ENCODE results near the gene CDK19.
"Not testable (repeated sequence)": the region's sequence is repeated elsewhere in the genome, so short reads cannot be mapped to it uniquely, and the experiment has no call there.

Gene CDK19

GRCh38 chr6:110761371-110761770 is 53.9 kb downstream of the CDK19 start:
- no peak overlapping the region for H3K27ac ChIP-seq
- no peak for DNase-seq (ENCODE audit: low read depth, low spot score)

- no peak overlapping the region for H3K27ac ChIP-seq
- no peak for DNase-seq (ENCODE audit: low read depth, low spot score)
Observed at GRCh38 chr6:110760589-110760988, 54.7 kb downstream of the CDK19 start.

- DNase-seq (ENCODE audit: low read depth, low spot score); H3K27ac ChIP-seq: not testable (repeated sequence)
Observed at GRCh38 chr6:110760098-110760497, 55.2 kb downstream of the CDK19 start.

GRCh38 chr6:110757926-110758325 is 57.3 kb downstream of the CDK19 start:
- no peak overlapping the region for H3K27ac ChIP-seq
- no peak for DNase-seq (ENCODE audit: low read depth, low spot score)

- no peak for DNase-seq (ENCODE audit: low read depth, low spot score)
- no peak overlapping the region for H3K27ac ChIP-seq
Observed at GRCh38 chr6:110756817-110757216, 58.5 kb downstream of the CDK19 start.

GRCh38 chr6:110755411-110755834 is 59.8 kb downstream of the CDK19 start:
- no peak overlapping the region for H3K27ac ChIP-seq
- DNase-seq (ENCODE audit: low read depth, low spot score) = no peak

- not testable (repeated sequence) for DNase-seq (ENCODE audit: low read depth, low spot score); H3K27ac ChIP-seq
Observed at GRCh38 chr6:110753936-110754668, 61.2 kb downstream of the CDK19 start.

- H3K27ac ChIP-seq = no peak overlapping the region
- no peak for DNase-seq (ENCODE audit: low read depth, low spot score)
Observed at GRCh38 chr6:110748453-110748852, 66.8 kb downstream of the CDK19 start.

GRCh38 chr6:110746680-110747079 is 68.6 kb downstream of the CDK19 start:
- no peak for DNase-seq (ENCODE audit: low read depth, low spot score)
- no peak overlapping the region for H3K27ac ChIP-seq

- H3K27ac ChIP-seq = no peak overlapping the region
- no peak for DNase-seq (ENCODE audit: low read depth, low spot score)
Observed at GRCh38 chr6:110744991-110745390, 70.3 kb downstream of the CDK19 start.

- not testable (repeated sequence) for H3K27ac ChIP-seq; DNase-seq (ENCODE audit: low read depth, low spot score)
Observed at GRCh38 chr6:110742552-110742951, 72.7 kb downstream of the CDK19 start.

GRCh38 chr6:110741517-110741916 is 73.8 kb downstream of the CDK19 start:
- DNase-seq (ENCODE audit: low read depth, low spot score) = no peak
- H3K27ac ChIP-seq = no peak overlapping the region

GRCh38 chr6:110738899-110739365 is 76.3 kb downstream of the CDK19 start:
- no peak for DNase-seq (ENCODE audit: low read depth, low spot score)

GRCh38 chr6:110735666-110736065 is 79.6 kb downstream of the CDK19 start:
- H3K27ac ChIP-seq = no peak overlapping the region
- no peak for DNase-seq (ENCODE audit: low read depth, low spot score)

More at GRCh38 chr6:110738899-110739365, 76.3 kb downstream of the CDK19 start:
- no peak overlapping the region for H3K27ac ChIP-seq

- no peak overlapping the region for H3K27ac ChIP-seq
- DNase-seq (ENCODE audit: low read depth, low spot score) = no peak
Observed at GRCh38 chr6:110731898-110732297, 83.4 kb downstream of the CDK19 start.

GRCh38 chr6:110731196-110731595 is 84.1 kb downstream of the CDK19 start:
- DNase-seq (ENCODE audit: low read depth, low spot score) = no peak
- no peak overlapping the region for H3K27ac ChIP-seq

GRCh38 chr6:110728501-110728900 is 86.8 kb downstream of the CDK19 start:
- no peak for DNase-seq (ENCODE audit: low read depth, low spot score)

GRCh38 chr6:110723017-110723416 is 92.3 kb downstream of the CDK19 start:
- no peak for DNase-seq (ENCODE audit: low read depth, low spot score)
- no peak overlapping the region for H3K27ac ChIP-seq

More at GRCh38 chr6:110728501-110728900, 86.8 kb downstream of the CDK19 start:
- no peak overlapping the region for H3K27ac ChIP-seq

- peak; percentile 20 for DNase-seq (ENCODE audit: low read depth, low spot score)
Observed at GRCh38 chr6:110720066-110720465, 95.2 kb downstream of the CDK19 start.

GRCh38 chr6:110719601-110720000 is 95.7 kb downstream of the CDK19 start:
- DNase-seq (ENCODE audit: low read depth, low spot score); H3K27ac ChIP-seq: not testable (repeated sequence)

More at GRCh38 chr6:110720066-110720465, 95.2 kb downstream of the CDK19 start:
- no peak overlapping the region for H3K27ac ChIP-seq

GRCh38 chr6:110714143-110714542 is 101.1 kb downstream of the CDK19 start:
- DNase-seq (ENCODE audit: low read depth, low spot score) = no peak
- H3K27ac ChIP-seq = no peak overlapping the region

GRCh38 chr6:110712238-110712637 is 103.0 kb downstream of the CDK19 start:
- no peak overlapping the region for H3K27ac ChIP-seq
- no peak for DNase-seq (ENCODE audit: low read depth, low spot score)
